Loucy (cell line): ENCODE results near the gene RNF223.

Experiments used
- H2AFZ ChIP-seq: fragments of 200-600 bp; sonication (generic); 2 replicates; pipeline ENCODE4 v1.6.0; 2016; ENCODE audit warnings: antibody characterized with exemption, mild to moderate bottlenecking, low read length, moderate library complexity
- H3F3A ChIP-seq: fragments of 200-600 bp; 2 replicates; pipeline ENCODE4 v1.6.0; 2016; ENCODE audit warnings: antibody characterized with exemption, low read depth, mild to moderate bottlenecking
- H3K27me3 ChIP-seq: fragments of 200-600 bp; sonication (generic); 2 replicates; pipeline ENCODE4 v1.6.1; 2014; ENCODE audit warnings: low read length, mild to moderate bottlenecking; ENCODE audit not compliant: insufficient read depth, poor library complexity, severe bottlenecking
- H3K36me3 ChIP-seq: fragments of 200-600 bp; sonication (generic); 2 replicates; pipeline ENCODE4 v1.6.1; 2016; ENCODE audit warnings: low read length; ENCODE audit not compliant: insufficient read depth
- H3K4me1 ChIP-seq: fragments of 200-600 bp; sonication (generic); 2 replicates; pipeline ENCODE4 v1.5.1; 2014; ENCODE audit warnings: low read length, mild to moderate bottlenecking; ENCODE audit not compliant: insufficient read depth, poor library complexity, severe bottlenecking
- H3K4me2 ChIP-seq: fragments of 200-600 bp; sonication (generic); 2 replicates; pipeline ENCODE4 v1.6.0; 2014; ENCODE audit warnings: antibody characterized with exemption, low read length, low read depth, mild to moderate bottlenecking; ENCODE audit not compliant: poor library complexity, severe bottlenecking
- H3K4me3 ChIP-seq: fragments of 200-600 bp; sonication (generic); 2 replicates; pipeline ENCODE4 v1.5.1; 2014; ENCODE audit warnings: low read length, mild to moderate bottlenecking, mixed read lengths; ENCODE audit not compliant: poor library complexity, severe bottlenecking
- H3K79me2 ChIP-seq: fragments of 200-600 bp; sonication (generic); 2 replicates; pipeline ENCODE4 v1.6.1; 2014; ENCODE audit warnings: low read length; ENCODE audit not compliant: insufficient read depth
- H3K9ac ChIP-seq: fragments of 200-600 bp; sonication (generic); 2 replicates; pipeline ENCODE4 v1.6.0; 2014; ENCODE audit warnings: mild to moderate bottlenecking, low read depth, low read length, moderate library complexity; ENCODE audit not compliant: poor library complexity, severe bottlenecking
- H3K9me2 ChIP-seq: fragments of 200-600 bp; sonication (generic); replicated peaks from 2 replicates; pipeline ENCODE4 v1.6.1; 2016; ENCODE audit warnings: low read depth, low read length, mixed read lengths
- H3K9me3 ChIP-seq: fragments of 200-600 bp; sonication (generic); 2 replicates; pipeline ENCODE4 v1.6.1; 2014; ENCODE audit warnings: mild to moderate bottlenecking, antibody characterized with exemption, low read length, low read depth; ENCODE audit not compliant: insufficient read depth
- H4K20me1 ChIP-seq: fragments of 200-600 bp; sonication (generic); 2 replicates; pipeline ENCODE4 v1.6.0; 2014; ENCODE audit warnings: antibody characterized with exemption, low read length, mild to moderate bottlenecking; ENCODE audit not compliant: insufficient read depth, poor library complexity, severe bottlenecking
- EZH2phosphoT487 ChIP-seq: fragments of 200-600 bp; IDR thresholded peaks from 2 replicates; pipeline ENCODE4 v1.6.1; 2018; ENCODE audit warnings: antibody characterized with exemption, mild to moderate bottlenecking, moderate library complexity, borderline replicate concordance
- TF ChIP-seq, protein P1 (sequence below): fragments of 200-600 bp; sonication (generic); conservative IDR thresholded peaks from 2 replicates; pipeline ENCODE4 v1.5.1; 2014; ENCODE audit warnings: mild to moderate bottlenecking, antibody characterized with exemption, low read length

RNF223 gene

DNA sequence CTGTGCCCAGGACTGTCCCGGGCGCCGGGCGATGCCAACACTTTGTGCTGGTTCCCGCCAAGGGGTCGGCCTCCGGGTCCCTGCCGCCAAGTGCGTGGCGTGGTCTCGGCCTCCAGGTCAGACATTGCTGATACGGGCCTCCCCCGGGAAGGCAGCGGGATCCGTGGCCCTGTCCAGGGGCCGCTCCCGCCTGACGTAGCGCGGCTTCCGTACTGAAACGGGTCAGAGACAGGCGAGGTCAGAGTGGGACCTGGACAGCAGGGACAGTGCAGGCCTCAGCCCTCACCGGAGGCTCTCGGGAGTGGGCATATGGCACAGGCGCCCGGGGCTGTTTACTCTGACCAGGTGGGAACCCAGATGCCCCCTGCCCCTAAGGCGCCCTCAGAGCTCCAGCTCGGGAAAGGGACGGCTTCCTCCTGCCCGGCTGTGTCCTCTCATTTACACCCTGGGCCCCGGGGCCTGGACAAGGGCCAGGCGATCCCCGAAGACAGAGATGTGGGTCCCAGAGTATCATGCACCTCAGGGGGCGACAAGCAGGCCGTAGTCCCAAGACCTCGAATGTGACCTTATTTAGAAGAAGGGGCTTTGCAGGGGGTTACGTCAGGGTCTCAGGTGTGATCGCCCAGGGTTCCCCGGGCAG, 8.8 kb upstream of the RNF223 start:
- Histone ChIP-seq H4K20me1 (no peaks in the 10 kb centered on the region), H3K79me2 (no peaks in the 10 kb centered on the region), H3K36me3 (no peaks in the 10 kb centered on the region), H3K4me2 (no peak overlapping the region), H3K9me2 (no peaks in the 10 kb centered on the region), H3K9ac (no peak overlapping the region), H3K9me3 (no peaks in the 10 kb centered on the region), H3K27me3 (no peaks in the 10 kb centered on the region), H3K4me1 (no peaks in the 10 kb centered on the region), H3F3A (no peaks in the 10 kb centered on the region), H2AFZ (no peak overlapping the region), H3K4me3 (no peak overlapping the region)
- TF ChIP-seq, protein P1, sequence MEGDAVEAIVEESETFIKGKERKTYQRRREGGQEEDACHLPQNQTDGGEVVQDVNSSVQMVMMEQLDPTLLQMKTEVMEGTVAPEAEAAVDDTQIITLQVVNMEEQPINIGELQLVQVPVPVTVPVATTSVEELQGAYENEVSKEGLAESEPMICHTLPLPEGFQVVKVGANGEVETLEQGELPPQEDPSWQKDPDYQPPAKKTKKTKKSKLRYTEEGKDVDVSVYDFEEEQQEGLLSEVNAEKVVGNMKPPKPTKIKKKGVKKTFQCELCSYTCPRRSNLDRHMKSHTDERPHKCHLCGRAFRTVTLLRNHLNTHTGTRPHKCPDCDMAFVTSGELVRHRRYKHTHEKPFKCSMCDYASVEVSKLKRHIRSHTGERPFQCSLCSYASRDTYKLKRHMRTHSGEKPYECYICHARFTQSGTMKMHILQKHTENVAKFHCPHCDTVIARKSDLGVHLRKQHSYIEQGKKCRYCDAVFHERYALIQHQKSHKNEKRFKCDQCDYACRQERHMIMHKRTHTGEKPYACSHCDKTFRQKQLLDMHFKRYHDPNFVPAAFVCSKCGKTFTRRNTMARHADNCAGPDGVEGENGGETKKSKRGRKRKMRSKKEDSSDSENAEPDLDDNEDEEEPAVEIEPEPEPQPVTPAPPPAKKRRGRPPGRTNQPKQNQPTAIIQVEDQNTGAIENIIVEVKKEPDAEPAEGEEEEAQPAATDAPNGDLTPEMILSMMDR = no peak
- TF ChIP-seq EZH2phosphoT487 = no peak

DNA sequence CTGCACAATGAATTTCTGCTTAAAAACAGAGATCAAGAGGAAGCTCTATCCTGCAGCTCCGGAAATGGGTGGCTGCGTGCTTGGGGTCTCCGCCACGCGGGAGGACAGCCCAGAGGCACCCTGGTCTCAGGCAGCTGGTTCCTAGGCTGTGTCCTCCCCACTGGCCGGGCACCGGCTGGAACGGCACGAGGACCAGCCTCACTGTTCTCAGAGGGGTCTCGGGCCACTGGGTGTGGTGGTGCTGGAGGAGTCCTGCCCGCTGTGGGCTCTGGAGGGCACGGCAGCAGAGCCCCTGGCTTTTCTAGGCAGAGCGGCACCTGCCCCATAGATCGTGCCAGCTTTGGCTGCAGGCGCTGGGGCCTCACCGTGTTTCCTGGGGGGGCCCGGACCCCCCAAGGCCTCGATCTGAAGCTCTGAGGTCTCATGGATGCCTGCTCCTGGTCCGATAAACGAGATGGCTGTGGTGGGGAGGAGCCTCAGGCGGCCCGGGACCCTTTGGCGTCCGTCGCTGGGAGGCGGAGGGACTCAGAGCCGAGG, 8.2 kb upstream of the RNF223 start:
- Histone ChIP-seq H3K4me3 (no peak overlapping the region), H3K27me3 (no peaks in the 10 kb centered on the region), H3F3A (no peaks in the 10 kb centered on the region), H3K9ac (no peak overlapping the region), H2AFZ (no peak overlapping the region), H3K4me2 (no peak overlapping the region), H3K36me3 (no peaks in the 10 kb centered on the region), H3K9me2 (no peaks in the 10 kb centered on the region), H4K20me1 (no peaks in the 10 kb centered on the region), H3K4me1 (no peaks in the 10 kb centered on the region), H3K79me2 (no peaks in the 10 kb centered on the region), H3K9me3 (no peaks in the 10 kb centered on the region)
- TF ChIP-seq EZH2phosphoT487 = no peak
- TF ChIP-seq, protein P1 = no peak

DNA sequence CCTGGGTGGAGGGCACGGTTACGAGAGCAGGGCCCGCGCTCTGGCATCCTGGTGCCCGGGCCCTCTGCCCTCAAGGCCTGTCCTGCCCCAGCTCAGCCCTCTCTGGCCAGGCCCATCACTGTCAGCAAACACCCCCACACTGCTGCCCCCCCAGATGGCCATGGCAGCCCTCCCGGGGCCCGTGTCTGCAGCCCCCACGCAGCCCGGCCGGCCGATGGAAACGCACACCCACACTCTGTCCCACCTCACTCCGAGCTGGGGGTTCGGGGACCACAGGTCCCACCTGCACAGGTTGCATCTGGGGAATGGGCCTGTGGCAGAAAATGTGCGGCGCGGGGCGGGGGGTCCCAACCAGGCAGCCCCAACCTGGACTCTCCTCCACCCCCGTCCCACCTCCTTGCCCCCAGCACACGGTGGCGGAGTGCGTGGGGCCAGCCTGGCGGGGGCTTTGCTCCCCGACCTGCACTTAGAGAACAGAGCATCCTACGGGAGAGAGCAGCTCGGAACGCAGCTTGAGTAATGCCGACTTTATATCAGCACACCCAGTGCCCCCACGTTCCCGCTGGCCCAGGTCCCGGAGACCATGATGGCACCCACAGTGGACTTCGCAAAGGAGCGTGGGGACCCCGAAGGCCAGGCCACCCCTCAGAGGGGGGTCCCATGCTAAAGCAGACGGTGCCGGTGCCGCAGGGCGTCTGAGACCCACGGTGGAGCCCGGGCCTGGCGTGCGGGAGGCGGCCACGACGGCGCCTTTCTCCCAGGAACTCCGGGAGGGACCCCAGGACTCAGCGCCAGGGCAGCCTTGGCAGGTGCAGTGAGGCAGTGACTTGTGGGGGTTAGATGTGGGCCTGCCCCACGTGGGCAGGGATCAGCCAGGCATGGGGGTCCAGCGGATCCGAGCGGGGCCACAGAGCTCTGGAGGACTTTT, 7.5 kb upstream of the RNF223 start:
- no peaks in the 10 kb centered on the region for H3K9me3 ChIP-seq
- H4K20me1 ChIP-seq = no peaks in the 10 kb centered on the region
- no peaks in the 10 kb centered on the region for H3K36me3 ChIP-seq
- no peak overlapping the region for H3K4me3 ChIP-seq
- no peaks in the 10 kb centered on the region for H3K79me2 ChIP-seq
- H3K27me3 ChIP-seq = no peaks in the 10 kb centered on the region
- no peaks in the 10 kb centered on the region for H3K4me1 ChIP-seq
- H2AFZ ChIP-seq = no peak overlapping the region
- H3K9me2 ChIP-seq = no peaks in the 10 kb centered on the region
- H3K9ac ChIP-seq = no peak overlapping the region
- H3K4me2 ChIP-seq = no peak overlapping the region
- no peaks in the 10 kb centered on the region for H3F3A ChIP-seq
- no peak for TF ChIP-seq EZH2phosphoT487
- TF ChIP-seq, protein P1 = no peak
